Measurements from ENCODE around the gene RASAL3. TPM values are rescaled to one million over a fixed set of nuclear protein-coding genes. Genes with fewer than 3 reads are reported as not detected.

The RASAL3 gene
- polyA plus RNA-seq, 2 donors = 3.6 to 5.8 TPM

GRCh38 chr19:15443838-15444237, 20.5 kb downstream of the RASAL3 start:
- no peaks in the 10 kb centered on the region for H3K4me1 ChIP-seq (ENCODE audit: control insufficient read depth in 2 of 2, insufficient read depth in 2 of 2, low read length in 1 of 2)
- no peak overlapping the region for H3K4me3 ChIP-seq (ENCODE audit: low read depth in 1 of 2, low read length in 2 of 2)
- WGBS, 2 donors = 40 to 49% methylated on average over 10 of the region's 10 CpGs
- H3K27me3 ChIP-seq (ENCODE audit: control insufficient read depth in 1 of 2, insufficient read depth in 2 of 2, low read length in 2 of 2) = no peaks in the 10 kb centered on the region
- H3K27ac ChIP-seq (ENCODE audit: low read depth in 2 of 2, low read length in 1 of 2) = no peak overlapping the region
- no peaks in the 10 kb centered on the region for H3K36me3 ChIP-seq (ENCODE audit: control insufficient read depth in 2 of 2, insufficient read depth in 2 of 2, low read length in 1 of 2)
- no peaks in the 10 kb centered on the region for H3K9me3 ChIP-seq (ENCODE audit: control insufficient read depth in 2 of 2, insufficient read depth in 1 of 2, low read depth in 1 of 2, low read length in 1 of 2)

- Histone ChIP-seq H3K36me3 (ENCODE audit: control insufficient read depth in 2 of 2, insufficient read depth in 2 of 2, low read length in 1 of 2) (no peaks in the 10 kb centered on the region), H3K27me3 (ENCODE audit: control insufficient read depth in 1 of 2, insufficient read depth in 2 of 2, low read length in 2 of 2) (no peaks in the 10 kb centered on the region), H3K27ac (ENCODE audit: low read depth in 2 of 2, low read length in 1 of 2) (no peak overlapping the region), H3K4me3 (ENCODE audit: low read depth in 1 of 2, low read length in 2 of 2) (no peak overlapping the region), H3K4me1 (ENCODE audit: control insufficient read depth in 2 of 2, insufficient read depth in 2 of 2, low read length in 1 of 2) (no peaks in the 10 kb centered on the region), H3K9me3 (ENCODE audit: control insufficient read depth in 2 of 2, insufficient read depth in 1 of 2, low read depth in 1 of 2, low read length in 1 of 2) (no peaks in the 10 kb centered on the region)
- 94 to 97% methylated on average over 3 of the region's 3 CpGs for WGBS, 2 donors
Observed at GRCh38 chr19:15443325-15443724, 21.0 kb downstream of the RASAL3 start.

- Histone ChIP-seq H3K4me1 (ENCODE audit: control insufficient read depth in 2 of 2, insufficient read depth in 2 of 2, low read length in 1 of 2) (no peaks in the 10 kb centered on the region), H3K4me3 (ENCODE audit: low read depth in 1 of 2, low read length in 2 of 2) (no peak overlapping the region), H3K9me3 (ENCODE audit: control insufficient read depth in 2 of 2, insufficient read depth in 1 of 2, low read depth in 1 of 2, low read length in 1 of 2) (no peaks in the 10 kb centered on the region), H3K27me3 (ENCODE audit: control insufficient read depth in 1 of 2, insufficient read depth in 2 of 2, low read length in 2 of 2) (no peaks in the 10 kb centered on the region), H3K27ac (ENCODE audit: low read depth in 2 of 2, low read length in 1 of 2) (no peak overlapping the region), H3K36me3 (ENCODE audit: control insufficient read depth in 2 of 2, insufficient read depth in 2 of 2, low read length in 1 of 2) (no peaks in the 10 kb centered on the region)
- WGBS, 2 donors = 87 to 88% methylated on average over 12 to 13 of the region's 13 CpGs
Observed at GRCh38 chr19:15442142-15442920, 22.0 kb downstream of the RASAL3 start.

GRCh38 chr19:15441317-15441716, 23.0 kb downstream of the RASAL3 start:
- no peak overlapping the region for H3K4me3 ChIP-seq (ENCODE audit: low read depth in 1 of 2, low read length in 2 of 2)
- no peaks in the 10 kb centered on the region for H3K36me3 ChIP-seq (ENCODE audit: control insufficient read depth in 2 of 2, insufficient read depth in 2 of 2, low read length in 1 of 2)
- WGBS, 2 donors = 84 to 89% methylated on average over 3 of the region's 3 CpGs

GRCh38 chr19:15439821-15440641, 24.3 kb downstream of the RASAL3 start:
- no peaks in the 10 kb centered on the region for H3K27me3 ChIP-seq (ENCODE audit: control insufficient read depth in 1 of 2, insufficient read depth in 2 of 2, low read length in 2 of 2)
- H3K36me3 ChIP-seq (ENCODE audit: control insufficient read depth in 2 of 2, insufficient read depth in 2 of 2, low read length in 1 of 2) = no peaks in the 10 kb centered on the region
- 92 to 93% methylated on average over 35 to 38 of the region's 38 CpGs for WGBS, 2 donors
- no peak overlapping the region for H3K4me3 ChIP-seq (ENCODE audit: low read depth in 1 of 2, low read length in 2 of 2)
- no peaks in the 10 kb centered on the region for H3K9me3 ChIP-seq (ENCODE audit: control insufficient read depth in 2 of 2, insufficient read depth in 1 of 2, low read depth in 1 of 2, low read length in 1 of 2)
- H3K27ac ChIP-seq (ENCODE audit: low read depth in 2 of 2, low read length in 1 of 2) = no peak overlapping the region
- H3K4me1 ChIP-seq (ENCODE audit: control insufficient read depth in 2 of 2, insufficient read depth in 2 of 2, low read length in 1 of 2) = no peaks in the 10 kb centered on the region

More at GRCh38 chr19:15441317-15441716, 23.0 kb downstream of the RASAL3 start:
- Histone ChIP-seq H3K9me3 (ENCODE audit: control insufficient read depth in 2 of 2, insufficient read depth in 1 of 2, low read depth in 1 of 2, low read length in 1 of 2) (no peaks in the 10 kb centered on the region), H3K4me1 (ENCODE audit: control insufficient read depth in 2 of 2, insufficient read depth in 2 of 2, low read length in 1 of 2) (no peaks in the 10 kb centered on the region), H3K27me3 (ENCODE audit: control insufficient read depth in 1 of 2, insufficient read depth in 2 of 2, low read length in 2 of 2) (no peaks in the 10 kb centered on the region), H3K27ac (ENCODE audit: low read depth in 2 of 2, low read length in 1 of 2) (no peak overlapping the region)

- H3K9me3 ChIP-seq (ENCODE audit: control insufficient read depth in 2 of 2, insufficient read depth in 1 of 2, low read depth in 1 of 2, low read length in 1 of 2) = no peaks in the 10 kb centered on the region
- H3K36me3 ChIP-seq (ENCODE audit: control insufficient read depth in 2 of 2, insufficient read depth in 2 of 2, low read length in 1 of 2) = no peaks in the 10 kb centered on the region
- H3K27ac ChIP-seq (ENCODE audit: low read depth in 2 of 2, low read length in 1 of 2) = no peak overlapping the region
- H3K4me1 ChIP-seq (ENCODE audit: control insufficient read depth in 2 of 2, insufficient read depth in 2 of 2, low read length in 1 of 2) = no peaks in the 10 kb centered on the region
- H3K27me3 ChIP-seq (ENCODE audit: control insufficient read depth in 1 of 2, insufficient read depth in 2 of 2, low read length in 2 of 2) = no peaks in the 10 kb centered on the region
- 77 to 80% methylated on average over 25 of the region's 25 CpGs for WGBS, 2 donors
- no peak overlapping the region for H3K4me3 ChIP-seq (ENCODE audit: low read depth in 1 of 2, low read length in 2 of 2)
Observed at GRCh38 chr19:15439078-15439799, 25.1 kb downstream of the RASAL3 start.

GRCh38 chr19:15438577-15438976, 25.8 kb downstream of the RASAL3 start:
- Histone ChIP-seq H3K9me3 (ENCODE audit: control insufficient read depth in 2 of 2, insufficient read depth in 1 of 2, low read depth in 1 of 2, low read length in 1 of 2) (no peaks in the 10 kb centered on the region), H3K27ac (ENCODE audit: low read depth in 2 of 2, low read length in 1 of 2) (no peak overlapping the region), H3K36me3 (ENCODE audit: control insufficient read depth in 2 of 2, insufficient read depth in 2 of 2, low read length in 1 of 2) (no peaks in the 10 kb centered on the region), H3K27me3 (ENCODE audit: control insufficient read depth in 1 of 2, insufficient read depth in 2 of 2, low read length in 2 of 2) (no peaks in the 10 kb centered on the region), H3K4me3 (ENCODE audit: low read depth in 1 of 2, low read length in 2 of 2) (no peak overlapping the region), H3K4me1 (ENCODE audit: control insufficient read depth in 2 of 2, insufficient read depth in 2 of 2, low read length in 1 of 2) (no peaks in the 10 kb centered on the region)
- WGBS, 2 donors = 94 to 95% methylated on average over 27 of the region's 27 CpGs

- no peaks in the 10 kb centered on the region for H3K36me3 ChIP-seq (ENCODE audit: control insufficient read depth in 2 of 2, insufficient read depth in 2 of 2, low read length in 1 of 2)
- no peaks in the 10 kb centered on the region for H3K27me3 ChIP-seq (ENCODE audit: control insufficient read depth in 1 of 2, insufficient read depth in 2 of 2, low read length in 2 of 2)
- H3K4me1 ChIP-seq (ENCODE audit: control insufficient read depth in 2 of 2, insufficient read depth in 2 of 2, low read length in 1 of 2) = no peaks in the 10 kb centered on the region
- peak overlapping the region; percentile 15 to 50 for H3K27ac ChIP-seq (ENCODE audit: low read depth in 2 of 2, low read length in 1 of 2)
- 75 to 83% methylated on average over 2 of the region's 2 CpGs for WGBS, 2 donors
- H3K4me3 ChIP-seq (ENCODE audit: low read depth in 1 of 2, low read length in 2 of 2) = no peak overlapping the region
- no peaks in the 10 kb centered on the region for H3K9me3 ChIP-seq (ENCODE audit: control insufficient read depth in 2 of 2, insufficient read depth in 1 of 2, low read depth in 1 of 2, low read length in 1 of 2)
Observed at GRCh38 chr19:15438124-15438496, 26.2 kb downstream of the RASAL3 start.

- 75 to 76% methylated on average over 10 of the region's 10 CpGs for WGBS, 2 donors
- no peaks in the 10 kb centered on the region for H3K4me1 ChIP-seq (ENCODE audit: control insufficient read depth in 2 of 2, insufficient read depth in 2 of 2, low read length in 1 of 2)
Observed at GRCh38 chr19:15437355-15438123, 26.8 kb downstream of the RASAL3 start.

More at GRCh38 chr19:15437355-15438123, 26.8 kb downstream of the RASAL3 start:
- Histone ChIP-seq H3K27ac (ENCODE audit: low read depth in 2 of 2, low read length in 1 of 2) (peak overlapping the region; percentile 15 to 50), H3K36me3 (ENCODE audit: control insufficient read depth in 2 of 2, insufficient read depth in 2 of 2, low read length in 1 of 2) (no peaks in the 10 kb centered on the region), H3K27me3 (ENCODE audit: control insufficient read depth in 1 of 2, insufficient read depth in 2 of 2, low read length in 2 of 2) (no peaks in the 10 kb centered on the region), H3K9me3 (ENCODE audit: control insufficient read depth in 2 of 2, insufficient read depth in 1 of 2, low read depth in 1 of 2, low read length in 1 of 2) (no peaks in the 10 kb centered on the region), H3K4me3 (ENCODE audit: low read depth in 1 of 2, low read length in 2 of 2) (no peak overlapping the region)

All from esophagus (tissue), 2 donors.